Testis (tissue), 2 donors: Measurements from ENCODE around the gene SWT1.

Experiments
- POLR2A ChIP-seq: fragments of 450-650 bp; IDR thresholded peaks from one replicate; pipeline ENCODE4 v1.6.1; 2017; ENCODE audit warnings: antibody characterized with exemption, mild to moderate bottlenecking, moderate library complexity
- TF ChIP-seq, protein P1 (sequence below), 3 experiments: fragments of 450-650 bp in 2 of 3; fragments of 200-600 bp in 1 of 3; sonication (generic) in 1 of 3; IDR thresholded peaks; one replicate each; pipeline ENCODE4 v1.5.1; 2016 to 2019; ENCODE audit warnings: antibody characterized with exemption in 3 of 3, mild to moderate bottlenecking in 2 of 3, moderate library complexity in 1 of 3

DNA sequence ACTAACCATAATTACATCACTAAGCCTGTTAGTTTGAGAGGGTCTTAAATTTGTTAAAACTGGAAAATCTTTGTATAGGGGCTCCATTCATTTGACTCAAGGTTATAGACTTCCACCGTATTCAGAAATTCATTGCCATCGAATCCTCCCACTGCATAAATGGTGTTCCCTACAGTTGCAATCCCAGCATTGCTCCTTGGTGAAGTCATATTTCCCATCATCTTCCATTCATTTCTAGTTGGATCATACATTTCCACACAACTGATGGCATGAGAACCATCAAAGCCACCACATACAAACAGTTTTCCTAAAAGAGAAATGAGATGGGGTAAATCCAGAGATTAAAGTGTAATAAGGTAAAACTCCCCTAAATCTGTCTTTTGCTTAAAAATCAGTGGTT lies 141.0 kb downstream of the SWT1 start:
- no peak for TF ChIP-seq POLR2A
- TF ChIP-seq, protein P1, sequence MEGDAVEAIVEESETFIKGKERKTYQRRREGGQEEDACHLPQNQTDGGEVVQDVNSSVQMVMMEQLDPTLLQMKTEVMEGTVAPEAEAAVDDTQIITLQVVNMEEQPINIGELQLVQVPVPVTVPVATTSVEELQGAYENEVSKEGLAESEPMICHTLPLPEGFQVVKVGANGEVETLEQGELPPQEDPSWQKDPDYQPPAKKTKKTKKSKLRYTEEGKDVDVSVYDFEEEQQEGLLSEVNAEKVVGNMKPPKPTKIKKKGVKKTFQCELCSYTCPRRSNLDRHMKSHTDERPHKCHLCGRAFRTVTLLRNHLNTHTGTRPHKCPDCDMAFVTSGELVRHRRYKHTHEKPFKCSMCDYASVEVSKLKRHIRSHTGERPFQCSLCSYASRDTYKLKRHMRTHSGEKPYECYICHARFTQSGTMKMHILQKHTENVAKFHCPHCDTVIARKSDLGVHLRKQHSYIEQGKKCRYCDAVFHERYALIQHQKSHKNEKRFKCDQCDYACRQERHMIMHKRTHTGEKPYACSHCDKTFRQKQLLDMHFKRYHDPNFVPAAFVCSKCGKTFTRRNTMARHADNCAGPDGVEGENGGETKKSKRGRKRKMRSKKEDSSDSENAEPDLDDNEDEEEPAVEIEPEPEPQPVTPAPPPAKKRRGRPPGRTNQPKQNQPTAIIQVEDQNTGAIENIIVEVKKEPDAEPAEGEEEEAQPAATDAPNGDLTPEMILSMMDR (IDR thresholded peaks at IDR 0.05): no peak
